Thymus (tissue), 11 donors: Measurements from ENCODE around the gene CALN1. TPM values are rescaled to one million over a fixed set of nuclear protein-coding genes. Genes with fewer than 3 reads are reported as not detected.
"Not testable (repeated sequence)": the region's sequence is repeated elsewhere in the genome, so short reads cannot be mapped to it uniquely, and the experiment has no call there.

Experiments
- DNase-seq, 9 donors: peaks; one replicate each; pipeline ENCODE4 v3.0.0-alpha.2; 2013; ENCODE audit warnings: low spot score in 9 of 9, low read depth in 6 of 9, missing footprints in 1 of 9
- H3K27ac ChIP-seq, 2 donors: one replicate each; pipeline ENCODE4 v1.5.1; 2013; ENCODE audit warnings: control low read depth in 1 of 2, low read depth in 1 of 2, low read length in 1 of 2, mild to moderate bottlenecking in 1 of 2, moderate library complexity in 1 of 2
- H3K27me3 ChIP-seq, 2 donors: one replicate each; pipeline ENCODE4 v1.5.1; 2013; ENCODE audit warnings: low read length in 1 of 2; ENCODE audit not compliant: control insufficient read depth in 2 of 2, insufficient read depth in 1 of 2
- H3K36me3 ChIP-seq, 2 donors: one replicate each; pipeline ENCODE4 v1.5.1; 2013; ENCODE audit warnings: low read length in 1 of 2, mild to moderate bottlenecking in 1 of 2, moderate library complexity in 1 of 2; ENCODE audit not compliant: control insufficient read depth in 2 of 2, insufficient read depth in 2 of 2
- H3K4me1 ChIP-seq, 2 donors: one replicate each; pipeline ENCODE4 v1.5.1; 2013; ENCODE audit warnings: low read length in 2 of 2; ENCODE audit not compliant: control insufficient read depth in 2 of 2, insufficient read depth in 2 of 2
- H3K4me3 ChIP-seq, 2 donors: one replicate each; pipeline ENCODE4 v1.5.1; 2013; ENCODE audit warnings: low read length in 2 of 2, control low read depth in 1 of 2, mild to moderate bottlenecking in 1 of 2
- H3K9me3 ChIP-seq, 2 donors: one replicate each; pipeline ENCODE4 v1.5.1; 2013; ENCODE audit warnings: low read length in 1 of 2, mild to moderate bottlenecking in 1 of 2; ENCODE audit not compliant: control insufficient read depth in 2 of 2, insufficient read depth in 1 of 2
- WGBS: extraction: QIAGEN DNeasy Blood & Tissue Kit; methylation state at CpG from one replicate; pipeline ENCODE4 v1.1.7; 2013; 5-methylcytosine and 5-hydroxymethylcytosine counted together
- polyA plus RNA-seq: library from polyadenylated mRNA; stranded (reverse); fragments of 200-250 nt; gene quantifications from one replicate; pipeline ENCODE4 v1.2.3, GENCODE V29; 2013
- total RNA-seq: library from RNA; stranded (reverse); fragments of 120-200 nt; gene quantifications from one replicate; pipeline ENCODE4 v1.2.4, GENCODE V29; 2013
- donor health status: healthy.

The CALN1 gene
- total and polyA plus RNA-seq, 2 donors, result 9.0 to 36.8 TPM

GRCh38 chr7:72065764-72066163 lies 346.4 kb downstream of the CALN1 start:
- peaks cover 4 to 12% of the 10 kb centered on the region in 2 donors for H3K36me3 ChIP-seq

GRCh38 chr7:72064916-72065315 lies 347.2 kb downstream of the CALN1 start:
- no peaks in the 10 kb centered on the region for H3K27me3 ChIP-seq
- H3K4me1 ChIP-seq, result peaks cover 8 to 10% of the 10 kb centered on the region in 2 donors
- peaks cover 4 to 19% of the 10 kb centered on the region in 2 donors for H3K36me3 ChIP-seq
- no peak overlapping the region for H3K4me3 ChIP-seq
- peaks cover 0 to 6% of the 10 kb centered on the region in 2 donors for H3K9me3 ChIP-seq
- no peak overlapping the region for H3K27ac ChIP-seq
- no peak for DNase-seq

More at GRCh38 chr7:72065764-72066163, 346.4 kb downstream of the CALN1 start:
- H3K4me1 ChIP-seq, H3K9me3 ChIP-seq, DNase-seq, H3K4me3 ChIP-seq, H3K27me3 ChIP-seq, H3K27ac ChIP-seq: not testable (repeated sequence)
- WGBS, result 98% methylated on average over 1 of the region's 1 CpG

- DNase-seq, result no peak
- peaks cover 15 to 23% of the 10 kb centered on the region in 2 donors for H3K4me1 ChIP-seq
- H3K36me3 ChIP-seq, result peaks cover 4 to 16% of the 10 kb centered on the region in 2 donors
- H3K4me3 ChIP-seq, result no peak overlapping the region
- peaks cover 0 to 6% of the 10 kb centered on the region in 2 donors for H3K9me3 ChIP-seq
- no peaks in the 10 kb centered on the region for H3K27me3 ChIP-seq
- H3K27ac ChIP-seq, result no peak overlapping the region
Measured at GRCh38 chr7:72063330-72063729, 348.8 kb downstream of the CALN1 start.

GRCh38 chr7:72062666-72063065 lies 349.5 kb downstream of the CALN1 start:
- H3K9me3 ChIP-seq, result peaks cover 0 to 6% of the 10 kb centered on the region in 2 donors
- H3K4me3 ChIP-seq, result no peak overlapping the region
- 17% methylated on average over 1 of the region's 1 CpG for WGBS
- peaks cover 2 to 15% of the 10 kb centered on the region in 2 donors for H3K36me3 ChIP-seq
- no peak for DNase-seq
- no peaks in the 10 kb centered on the region for H3K27me3 ChIP-seq
- H3K27ac ChIP-seq, result no peak overlapping the region
- peaks cover 18 to 29% of the 10 kb centered on the region in 2 donors for H3K4me1 ChIP-seq

- Histone ChIP-seq H3K27ac (peak overlapping the region; percentile 76 to 86), H3K4me1 (peaks cover 18 to 33% of the 10 kb centered on the region in 2 donors), H3K9me3 (peaks cover 0 to 6% of the 10 kb centered on the region in 2 donors), H3K27me3 (no peaks in the 10 kb centered on the region), H3K4me3 (no peak overlapping the region), H3K36me3 (peaks cover 0 to 10% of the 10 kb centered on the region in 2 donors)
- 83% methylated on average over 3 of the region's 3 CpGs for WGBS
- DNase-seq, result peak in 1 of 9 donors; percentile 56
Measured at GRCh38 chr7:72059925-72060324, 352.2 kb downstream of the CALN1 start.

GRCh38 chr7:72058579-72058978 lies 353.6 kb downstream of the CALN1 start:
- peaks cover 0 to 6% of the 10 kb centered on the region in 2 donors for H3K9me3 ChIP-seq
- H3K27me3 ChIP-seq, result no peaks in the 10 kb centered on the region
- H3K27ac ChIP-seq, result peak overlapping the region; percentile 86 to 93
- peaks cover 18 to 33% of the 10 kb centered on the region in 2 donors for H3K4me1 ChIP-seq
- peaks cover 0 to 14% of the 10 kb centered on the region in 2 donors for H3K36me3 ChIP-seq
- WGBS, result 10% methylated on average over 8 of the region's 8 CpGs
- H3K4me3 ChIP-seq, result no peak overlapping the region
- peak in 3 of 9 donors; percentile 44 to 76 (median 51) for DNase-seq

- peak in 2 of 9 donors; percentile 51 to 71 for DNase-seq
- H3K4me1 ChIP-seq, result peaks cover 18 to 33% of the 10 kb centered on the region in 2 donors
- 40% methylated on average over 11 of the region's 11 CpGs for WGBS
- peaks cover 0 to 6% of the 10 kb centered on the region in 2 donors for H3K9me3 ChIP-seq
- H3K27me3 ChIP-seq, result no peaks in the 10 kb centered on the region
- peaks cover 0 to 12% of the 10 kb centered on the region in 2 donors for H3K36me3 ChIP-seq
- H3K27ac ChIP-seq, result peak overlapping the region; percentile 38 to 88
- no peak overlapping the region for H3K4me3 ChIP-seq
Measured at GRCh38 chr7:72057796-72058195, 354.3 kb downstream of the CALN1 start.

GRCh38 chr7:72057231-72057630 lies 354.9 kb downstream of the CALN1 start:
- Histone ChIP-seq H3K36me3 (peaks cover 0 to 12% of the 10 kb centered on the region in 2 donors), H3K9me3 (peaks cover 0 to 6% of the 10 kb centered on the region in 2 donors), H3K27me3 (no peaks in the 10 kb centered on the region), H3K27ac (peak overlapping the region; percentile 40 to 88), H3K4me3 (no peak overlapping the region), H3K4me1 (peaks cover 18 to 33% of the 10 kb centered on the region in 2 donors)
- DNase-seq, result no peak
- whole genome bisulfite sequencing, result 95% methylated on average over 2 of the region's 2 CpGs

GRCh38 chr7:72055426-72055825 lies 356.7 kb downstream of the CALN1 start:
- 97% methylated on average over 2 of the region's 2 CpGs for WGBS

More at GRCh38 chr7:72055426-72055825, 356.7 kb downstream of the CALN1 start:
- no peak overlapping the region for H3K27ac ChIP-seq
- no peak overlapping the region for H3K4me3 ChIP-seq
- H3K9me3 ChIP-seq, result peaks cover 0 to under 1% of the 10 kb centered on the region in 2 donors
- peaks cover 0 to 8% of the 10 kb centered on the region in 2 donors for H3K36me3 ChIP-seq
- peaks cover 17 to 28% of the 10 kb centered on the region in 2 donors for H3K4me1 ChIP-seq
- DNase-seq, result no peak
- no peaks in the 10 kb centered on the region for H3K27me3 ChIP-seq
